Loucy (cell line): ENCODE data around the gene F3.

Source experiments
- H2AFZ ChIP-seq: fragments of 200-600 bp; sonication (generic); 2 replicates; pipeline ENCODE4 v1.6.0; 2016; ENCODE audit warnings: antibody characterized with exemption, mild to moderate bottlenecking, low read length, moderate library complexity
- H3F3A ChIP-seq: fragments of 200-600 bp; 2 replicates; pipeline ENCODE4 v1.6.0; 2016; ENCODE audit warnings: antibody characterized with exemption, low read depth, mild to moderate bottlenecking
- H3K27me3 ChIP-seq: fragments of 200-600 bp; sonication (generic); 2 replicates; pipeline ENCODE4 v1.6.1; 2014; ENCODE audit warnings: low read length, mild to moderate bottlenecking; ENCODE audit not compliant: insufficient read depth, poor library complexity, severe bottlenecking
- H3K36me3 ChIP-seq: fragments of 200-600 bp; sonication (generic); 2 replicates; pipeline ENCODE4 v1.6.1; 2016; ENCODE audit warnings: low read length; ENCODE audit not compliant: insufficient read depth
- H3K4me1 ChIP-seq: fragments of 200-600 bp; sonication (generic); 2 replicates; pipeline ENCODE4 v1.5.1; 2014; ENCODE audit warnings: low read length, mild to moderate bottlenecking; ENCODE audit not compliant: insufficient read depth, poor library complexity, severe bottlenecking
- H3K4me2 ChIP-seq: fragments of 200-600 bp; sonication (generic); 2 replicates; pipeline ENCODE4 v1.6.0; 2014; ENCODE audit warnings: antibody characterized with exemption, low read length, low read depth, mild to moderate bottlenecking; ENCODE audit not compliant: poor library complexity, severe bottlenecking
- H3K4me3 ChIP-seq: fragments of 200-600 bp; sonication (generic); 2 replicates; pipeline ENCODE4 v1.5.1; 2014; ENCODE audit warnings: low read length, mild to moderate bottlenecking, mixed read lengths; ENCODE audit not compliant: poor library complexity, severe bottlenecking
- H3K79me2 ChIP-seq: fragments of 200-600 bp; sonication (generic); 2 replicates; pipeline ENCODE4 v1.6.1; 2014; ENCODE audit warnings: low read length; ENCODE audit not compliant: insufficient read depth
- H3K9ac ChIP-seq: fragments of 200-600 bp; sonication (generic); 2 replicates; pipeline ENCODE4 v1.6.0; 2014; ENCODE audit warnings: mild to moderate bottlenecking, low read depth, low read length, moderate library complexity; ENCODE audit not compliant: poor library complexity, severe bottlenecking
- H3K9me2 ChIP-seq: fragments of 200-600 bp; sonication (generic); replicated peaks from 2 replicates; pipeline ENCODE4 v1.6.1; 2016; ENCODE audit warnings: low read depth, low read length, mixed read lengths
- H3K9me3 ChIP-seq: fragments of 200-600 bp; sonication (generic); 2 replicates; pipeline ENCODE4 v1.6.1; 2014; ENCODE audit warnings: mild to moderate bottlenecking, antibody characterized with exemption, low read length, low read depth; ENCODE audit not compliant: insufficient read depth
- H4K20me1 ChIP-seq: fragments of 200-600 bp; sonication (generic); 2 replicates; pipeline ENCODE4 v1.6.0; 2014; ENCODE audit warnings: antibody characterized with exemption, low read length, mild to moderate bottlenecking; ENCODE audit not compliant: insufficient read depth, poor library complexity, severe bottlenecking
- EZH2phosphoT487 ChIP-seq: fragments of 200-600 bp; IDR thresholded peaks from 2 replicates; pipeline ENCODE4 v1.6.1; 2018; ENCODE audit warnings: antibody characterized with exemption, mild to moderate bottlenecking, moderate library complexity, borderline replicate concordance
- TF ChIP-seq, protein P1 (sequence below): fragments of 200-600 bp; sonication (generic); conservative IDR thresholded peaks from 2 replicates; pipeline ENCODE4 v1.5.1; 2014; ENCODE audit warnings: mild to moderate bottlenecking, antibody characterized with exemption, low read length

Gene F3

DNA sequence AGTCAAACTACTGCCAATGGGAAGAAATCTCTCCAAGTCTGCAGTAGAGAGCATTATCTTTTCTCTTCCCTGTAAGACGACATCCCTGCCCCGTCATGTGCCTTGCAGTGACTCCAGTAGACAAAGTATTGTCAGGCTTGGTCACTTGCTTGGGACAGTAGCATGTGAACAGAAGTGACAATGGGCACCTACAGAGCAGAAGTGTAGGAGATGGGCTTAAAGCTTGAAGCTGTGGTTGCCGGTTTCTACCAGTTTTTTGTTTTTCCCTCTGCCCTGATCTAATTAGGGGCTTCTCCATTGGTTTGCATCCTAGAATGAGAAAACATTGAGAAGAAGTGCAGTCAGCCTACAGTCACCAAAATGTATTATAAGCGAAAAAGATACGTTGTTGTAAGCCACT lies 12.7 kb downstream of the F3 start:
- Histone ChIP-seq H2AFZ (no peak overlapping the region), H3K9me3 (no peaks in the 10 kb centered on the region), H3K9me2 (no peaks in the 10 kb centered on the region), H3K36me3 (no peaks in the 10 kb centered on the region), H3K79me2 (no peaks in the 10 kb centered on the region), H3K4me1 (no peaks in the 10 kb centered on the region), H3F3A (no peaks in the 10 kb centered on the region), H3K9ac (no peak overlapping the region), H3K4me3 (no peak overlapping the region), H4K20me1 (no peaks in the 10 kb centered on the region), H3K4me2 (no peak overlapping the region), H3K27me3 (no peaks in the 10 kb centered on the region)
- TF ChIP-seq EZH2phosphoT487 = no peak
- TF ChIP-seq, protein P1, sequence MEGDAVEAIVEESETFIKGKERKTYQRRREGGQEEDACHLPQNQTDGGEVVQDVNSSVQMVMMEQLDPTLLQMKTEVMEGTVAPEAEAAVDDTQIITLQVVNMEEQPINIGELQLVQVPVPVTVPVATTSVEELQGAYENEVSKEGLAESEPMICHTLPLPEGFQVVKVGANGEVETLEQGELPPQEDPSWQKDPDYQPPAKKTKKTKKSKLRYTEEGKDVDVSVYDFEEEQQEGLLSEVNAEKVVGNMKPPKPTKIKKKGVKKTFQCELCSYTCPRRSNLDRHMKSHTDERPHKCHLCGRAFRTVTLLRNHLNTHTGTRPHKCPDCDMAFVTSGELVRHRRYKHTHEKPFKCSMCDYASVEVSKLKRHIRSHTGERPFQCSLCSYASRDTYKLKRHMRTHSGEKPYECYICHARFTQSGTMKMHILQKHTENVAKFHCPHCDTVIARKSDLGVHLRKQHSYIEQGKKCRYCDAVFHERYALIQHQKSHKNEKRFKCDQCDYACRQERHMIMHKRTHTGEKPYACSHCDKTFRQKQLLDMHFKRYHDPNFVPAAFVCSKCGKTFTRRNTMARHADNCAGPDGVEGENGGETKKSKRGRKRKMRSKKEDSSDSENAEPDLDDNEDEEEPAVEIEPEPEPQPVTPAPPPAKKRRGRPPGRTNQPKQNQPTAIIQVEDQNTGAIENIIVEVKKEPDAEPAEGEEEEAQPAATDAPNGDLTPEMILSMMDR = no peak

DNA sequence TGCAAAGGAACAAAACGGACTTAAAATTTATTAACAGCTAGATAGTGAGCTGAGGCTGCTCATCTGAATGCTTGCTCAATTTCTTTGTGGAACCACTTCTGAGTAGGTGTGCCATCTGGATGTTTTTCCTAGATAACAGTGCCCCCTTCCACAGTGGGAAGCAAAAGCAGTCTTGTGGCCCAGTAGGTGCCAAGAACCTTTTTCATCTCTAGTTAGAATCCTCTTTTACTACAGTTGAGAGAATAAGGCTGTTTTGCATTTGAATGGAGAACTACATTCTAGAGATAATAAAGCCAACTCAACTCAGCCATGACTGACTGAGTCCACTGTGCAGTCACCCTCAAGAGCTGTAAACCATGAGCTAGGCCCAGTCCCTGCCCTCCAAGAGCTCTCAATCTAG lies 13.3 kb downstream of the F3 start:
- TF ChIP-seq, protein P1 = no peak
- no peak for TF ChIP-seq EZH2phosphoT487
- Histone ChIP-seq H3K79me2 (no peaks in the 10 kb centered on the region), H3K4me2 (no peak overlapping the region), H3K9me3 (no peaks in the 10 kb centered on the region), H3K9me2 (no peaks in the 10 kb centered on the region), H3K9ac (no peak overlapping the region), H2AFZ (no peak overlapping the region), H4K20me1 (no peaks in the 10 kb centered on the region), H3F3A (no peaks in the 10 kb centered on the region), H3K4me1 (no peaks in the 10 kb centered on the region), H3K27me3 (no peaks in the 10 kb centered on the region), H3K36me3 (no peaks in the 10 kb centered on the region), H3K4me3 (no peak overlapping the region)

DNA sequence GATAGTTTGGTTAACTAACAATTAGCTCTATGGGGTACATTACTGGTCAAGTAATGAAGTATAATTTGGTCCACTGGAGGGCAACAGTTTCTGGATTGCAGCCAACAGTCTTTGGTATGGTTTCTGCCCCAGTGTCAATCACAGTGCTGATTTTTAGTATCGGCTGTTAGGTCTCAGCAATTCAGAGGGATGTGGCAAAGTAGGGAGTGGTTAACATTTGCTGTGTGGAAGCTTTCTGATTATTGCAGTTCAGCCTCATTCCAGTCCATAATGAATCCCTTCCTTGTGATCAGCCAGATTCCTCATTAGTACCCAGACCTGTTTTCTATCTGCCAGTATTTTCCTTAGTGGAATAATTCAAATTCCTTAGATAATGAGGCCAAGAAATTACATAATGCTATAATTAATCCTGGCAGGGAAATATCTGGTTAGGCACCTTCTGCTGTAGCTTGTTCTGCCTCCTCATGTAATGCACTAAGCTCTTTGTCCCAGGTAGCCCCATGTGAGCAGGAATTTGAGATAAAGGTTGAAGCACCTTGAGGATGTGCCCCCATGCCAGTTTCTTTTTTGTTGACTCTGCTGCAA lies 14.0 kb downstream of the F3 start:
- H4K20me1 ChIP-seq = no peaks in the 10 kb centered on the region
- H3K27me3 ChIP-seq = no peaks in the 10 kb centered on the region
- H2AFZ ChIP-seq = no peak overlapping the region
- H3K4me2 ChIP-seq = no peak overlapping the region
- no peaks in the 10 kb centered on the region for H3K9me3 ChIP-seq
- no peak overlapping the region for H3K4me3 ChIP-seq
- H3F3A ChIP-seq = no peaks in the 10 kb centered on the region
- H3K9ac ChIP-seq = no peak overlapping the region
- H3K79me2 ChIP-seq = no peaks in the 10 kb centered on the region
- no peaks in the 10 kb centered on the region for H3K36me3 ChIP-seq
- H3K9me2 ChIP-seq = no peaks in the 10 kb centered on the region
- H3K4me1 ChIP-seq = no peaks in the 10 kb centered on the region
- TF ChIP-seq, protein P1 = peak; percentile 32; the same call in 1 of the 2 replicates
- no peak for TF ChIP-seq EZH2phosphoT487
